Tibial nerve (tissue), 4 donors: Measurements from ENCODE around the gene RNASE8. TPM values are rescaled to one million over a fixed set of nuclear protein-coding genes. Genes with fewer than 3 reads are reported as not detected.
A peak's percentile ranks its signal among the peaks of the same experiment; 100 is the strongest.

ENCODE experiments used
- DNase-seq, 2 donors: peaks; one replicate each; pipeline ENCODE4 v3.0.0-alpha.2; 2019; ENCODE audit warnings: low spot score in 2 of 2
- H3K27ac ChIP-seq, 4 donors: fragments of 200-600 bp; sonication (generic) in 3 of 4; one replicate each; pipeline ENCODE4 v1.5.1; 2017 to 2019; ENCODE audit warnings: mild to moderate bottlenecking in 1 of 4
- H3K27me3 ChIP-seq, 2 donors: fragments of 200-600 bp; sonication (generic) in 1 of 2; one replicate each; pipeline versions ENCODE4 v1.5.1 to v1.6.0; 2017 to 2019
- H3K36me3 ChIP-seq, 3 donors: fragments of 200-600 bp; sonication (generic); one replicate each; pipeline ENCODE4 v1.5.1; 2018 to 2019
- H3K4me1 ChIP-seq, 4 donors: fragments of 200-600 bp; sonication (generic) in 3 of 4; one replicate each; pipeline ENCODE4 v1.5.1; 2017 to 2019
- H3K4me3 ChIP-seq, 4 donors: fragments of 200-600 bp; sonication (generic) in 3 of 4; one replicate each; pipeline ENCODE4 v1.5.1; 2017 to 2019; ENCODE audit warnings: mild to moderate bottlenecking in 1 of 4, moderate library complexity in 1 of 4
- H3K9me3 ChIP-seq, 4 donors: fragments of 200-600 bp; sonication (generic) in 3 of 4; one replicate each; pipeline ENCODE4 v1.5.1; 2017 to 2019
- EP300 ChIP-seq, 2 donors: sonication (generic); formaldehyde crosslinking; IDR thresholded peaks; one replicate each; pipeline ENCODE4 v1.6.1; 2017; ENCODE audit warnings: antibody characterized with exemption in 2 of 2, mild to moderate bottlenecking in 1 of 2
- POLR2A ChIP-seq, 2 donors: fragments of 450-650 bp; IDR thresholded peaks; one replicate each; pipeline ENCODE4 v1.6.1; 2017; ENCODE audit warnings: antibody characterized with exemption in 2 of 2, mild to moderate bottlenecking in 2 of 2, moderate library complexity in 2 of 2
- WGBS, 2 donors: methylation state at CpG; one replicate each; pipeline ENCODE4 v1.1.5; 2018; 5-methylcytosine and 5-hydroxymethylcytosine counted together
- total RNA-seq, 4 donors: library from RNA; depleted of rRNA; stranded (reverse); fragments of >200 nt; gene quantifications; one replicate each; pipeline ENCODE4 v1.1.0, GENCODE V29; 2016
- TF ChIP-seq, protein P1 (sequence below), 5 experiments: fragments of 200-600 bp in 3 of 5; fragments of 450-650 bp in 2 of 5; sonication (generic) in 3 of 5; IDR thresholded peaks; one replicate each; pipeline ENCODE4 v1.5.1; 2016 to 2019; ENCODE audit warnings: antibody characterized with exemption in 5 of 5, mild to moderate bottlenecking in 3 of 5, moderate library complexity in 2 of 5

Gene RNASE8
- total RNA-seq, 4 donors from 2014 or later = not detected

DNA sequence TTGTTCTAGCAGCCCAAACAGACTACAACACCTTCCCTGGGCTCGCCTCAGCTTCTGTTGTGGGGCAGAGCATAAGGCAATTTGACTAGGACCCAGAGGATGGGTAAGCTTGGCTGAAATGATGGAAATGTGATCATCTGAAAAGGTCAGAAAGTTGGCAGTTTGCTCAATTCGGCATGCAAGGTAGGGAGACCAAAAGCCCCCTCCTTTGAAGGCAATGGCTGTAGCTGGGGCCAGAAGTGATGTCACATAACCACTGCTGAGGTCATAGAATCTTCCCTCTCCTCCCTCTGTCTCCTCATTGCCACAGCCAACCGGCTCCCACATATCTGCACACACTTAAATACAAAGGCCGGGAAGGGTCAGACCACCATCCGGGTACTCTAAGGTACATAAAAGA, 27.7 kb upstream of the RNASE8 start, which contains the start of gene TPPP2:
TPPP2 (plus strand) TSS at position 301 of the 400 bp plus-strand sequence. CDS start 365 bp downstream, outside the sequence.
- Histone ChIP-seq H3K4me1 (peaks cover 0 to 29% (median 10%) of the 10 kb centered on the region in 4 donors), H3K27ac (peak within 1 kb of the TSS in 2 of 4 donors; percentile 99), H3K9me3 (no peaks in the 10 kb centered on the region), H3K36me3 (no peaks in the 10 kb centered on the region), H3K4me3 (no peak within 1 kb of the TSS), H3K27me3 (no peaks in the 10 kb centered on the region)
- DNase-seq = no peak
- TF ChIP-seq EP300 (IDR thresholded peaks at IDR 0.05) = no peak
- TF ChIP-seq POLR2A (IDR thresholded peaks at IDR 0.05) = no peak
- TF ChIP-seq, protein P1, sequence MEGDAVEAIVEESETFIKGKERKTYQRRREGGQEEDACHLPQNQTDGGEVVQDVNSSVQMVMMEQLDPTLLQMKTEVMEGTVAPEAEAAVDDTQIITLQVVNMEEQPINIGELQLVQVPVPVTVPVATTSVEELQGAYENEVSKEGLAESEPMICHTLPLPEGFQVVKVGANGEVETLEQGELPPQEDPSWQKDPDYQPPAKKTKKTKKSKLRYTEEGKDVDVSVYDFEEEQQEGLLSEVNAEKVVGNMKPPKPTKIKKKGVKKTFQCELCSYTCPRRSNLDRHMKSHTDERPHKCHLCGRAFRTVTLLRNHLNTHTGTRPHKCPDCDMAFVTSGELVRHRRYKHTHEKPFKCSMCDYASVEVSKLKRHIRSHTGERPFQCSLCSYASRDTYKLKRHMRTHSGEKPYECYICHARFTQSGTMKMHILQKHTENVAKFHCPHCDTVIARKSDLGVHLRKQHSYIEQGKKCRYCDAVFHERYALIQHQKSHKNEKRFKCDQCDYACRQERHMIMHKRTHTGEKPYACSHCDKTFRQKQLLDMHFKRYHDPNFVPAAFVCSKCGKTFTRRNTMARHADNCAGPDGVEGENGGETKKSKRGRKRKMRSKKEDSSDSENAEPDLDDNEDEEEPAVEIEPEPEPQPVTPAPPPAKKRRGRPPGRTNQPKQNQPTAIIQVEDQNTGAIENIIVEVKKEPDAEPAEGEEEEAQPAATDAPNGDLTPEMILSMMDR (IDR thresholded peaks at IDR 0.05) = no peak
- 91% methylated on average over 5 of the region's 5 CpGs for WGBS, 2 donors

- 72 to 78% methylated on average over 12 of the region's 12 CpGs for WGBS, 2 donors
- Histone ChIP-seq H3K27me3 (no peaks in the 10 kb centered on the region), H3K36me3 (no peaks in the 10 kb centered on the region), H3K9me3 (no peaks in the 10 kb centered on the region), H3K27ac (no peak overlapping the region), H3K4me1 (peaks cover 0 to 29% (median 10%) of the 10 kb centered on the region in 4 donors), H3K4me3 (no peak overlapping the region)
- DNase-seq = no peak
- TF ChIP-seq POLR2A (IDR thresholded peaks at IDR 0.05) = no peak
- no peak for TF ChIP-seq EP300 (IDR thresholded peaks at IDR 0.05)
- TF ChIP-seq, protein P1 (IDR thresholded peaks at IDR 0.05) = no peak
These were observed 27.1 kb upstream of the RNASE8 start for GRCh38 chr14:21030531-21030930.

DNA sequence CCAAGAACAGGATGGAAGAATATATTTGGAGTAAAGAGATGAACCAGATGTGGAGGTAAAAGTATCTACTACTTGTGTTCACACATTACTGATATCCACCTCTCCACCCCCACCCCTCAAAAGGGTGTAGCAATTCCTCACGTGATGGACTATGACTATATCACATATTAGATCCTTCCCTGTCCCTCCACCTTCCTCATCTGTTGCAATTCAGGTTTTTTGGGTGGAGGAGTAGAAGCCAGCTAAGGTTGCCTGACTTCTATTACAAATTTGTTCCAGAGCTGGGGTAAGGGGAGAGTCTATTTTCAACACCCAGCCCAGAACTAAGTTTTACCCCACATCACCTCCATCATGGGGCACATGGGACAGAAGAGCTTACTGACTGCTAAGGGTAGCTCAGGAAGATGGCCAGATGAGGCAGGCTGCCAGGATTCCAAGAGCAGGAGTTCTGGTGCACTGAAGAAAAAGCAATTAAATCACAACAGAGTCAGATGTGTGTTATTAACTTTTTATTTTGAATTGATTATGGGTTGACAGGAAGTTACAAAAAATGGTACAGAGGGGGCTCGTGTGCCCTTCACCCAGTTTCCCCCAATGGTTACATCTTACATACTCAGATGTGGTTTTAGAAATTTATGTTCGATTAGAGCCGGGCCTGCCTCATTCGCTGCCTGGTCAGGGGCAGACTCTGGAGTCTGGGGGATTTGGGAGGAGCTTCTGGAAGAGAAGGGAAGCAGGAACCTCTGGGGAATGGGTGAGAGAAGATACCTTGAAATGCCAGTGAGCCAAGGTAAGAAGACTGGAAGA, 25.1 kb upstream of the RNASE8 start:
- TF ChIP-seq EP300 (IDR thresholded peaks at IDR 0.05) (no peak), POLR2A (IDR thresholded peaks at IDR 0.05) (no peak)
- TF ChIP-seq, protein P1 (IDR thresholded peaks at IDR 0.05) = no peak
- no peaks in the 10 kb centered on the region for H3K9me3 ChIP-seq
- WGBS, 2 donors = 84 to 87% methylated on average over 5 of the region's 5 CpGs
- H3K4me1 ChIP-seq = peaks cover 0 to 18% (median 6%) of the 10 kb centered on the region in 4 donors
- no peaks in the 10 kb centered on the region for H3K27me3 ChIP-seq
- H3K36me3 ChIP-seq = no peaks in the 10 kb centered on the region
- no peak overlapping the region for H3K4me3 ChIP-seq
- no peak overlapping the region for H3K27ac ChIP-seq
- DNase-seq = no peak

GRCh38 chr14:21033133-21033698, 24.4 kb upstream of the RNASE8 start:
- H3K36me3 ChIP-seq = no peaks in the 10 kb centered on the region
- no peak overlapping the region for H3K4me3 ChIP-seq
- 90 to 92% methylated on average over 4 of the region's 4 CpGs for WGBS, 2 donors
- H3K4me1 ChIP-seq = peaks cover 0 to 19% (median 10%) of the 10 kb centered on the region in 4 donors
- no peak for TF ChIP-seq POLR2A (IDR thresholded peaks at IDR 0.05)
- no peak for TF ChIP-seq EP300 (IDR thresholded peaks at IDR 0.05)
- TF ChIP-seq, protein P1 (IDR thresholded peaks at IDR 0.05) = no peak
- no peaks in the 10 kb centered on the region for H3K9me3 ChIP-seq
- no peaks in the 10 kb centered on the region for H3K27me3 ChIP-seq
- no peak overlapping the region for H3K27ac ChIP-seq
- no peak for DNase-seq

DNA sequence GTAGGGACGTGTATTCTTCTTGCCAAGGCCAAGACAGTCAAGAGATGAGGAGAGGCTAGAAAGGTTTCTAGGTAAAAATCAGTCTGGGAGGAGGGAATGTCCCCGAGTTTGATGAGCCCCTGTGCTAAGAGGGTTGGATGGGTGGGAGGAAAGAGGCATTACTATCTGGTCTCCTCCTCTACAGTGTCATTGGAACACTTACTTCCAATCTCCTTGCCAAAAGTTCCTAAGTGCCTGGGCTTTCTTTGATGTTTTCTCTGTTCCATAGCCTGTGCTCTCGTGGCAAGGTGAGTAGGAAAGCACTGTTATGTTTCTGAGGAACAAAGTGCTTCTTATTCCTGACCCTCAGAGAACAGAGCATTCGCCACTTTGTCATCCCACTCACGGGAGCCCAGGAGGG, 22.9 kb upstream of the RNASE8 start, which contains the start of gene RNASE13:
RNASE13 (minus strand) TSS at position 101 of the 400 bp plus-strand sequence. CDS start 519 bp downstream, outside the sequence.
- Histone ChIP-seq H3K9me3 (no peaks in the 10 kb centered on the region), H3K27me3 (no peaks in the 10 kb centered on the region), H3K4me3 (no peak within 1 kb of the TSS), H3K36me3 (no peaks in the 10 kb centered on the region), H3K4me1 (peaks cover 0 to 34% (median 22%) of the 10 kb centered on the region in 4 donors), H3K27ac (no peak within 1 kb of the TSS)
- 65 to 81% methylated on average over 5 of the region's 5 CpGs for WGBS, 2 donors
- TF ChIP-seq POLR2A (IDR thresholded peaks at IDR 0.05) (no peak), EP300 (IDR thresholded peaks at IDR 0.05) (no peak)
- TF ChIP-seq, protein P1 (IDR thresholded peaks at IDR 0.05) = no peak
- DNase-seq = no peak
